Stimulated activated CD4-positive, alpha-beta T cell treated with anti-CD3 and anti-CD28 coated beads, Interleukin-12 subunit alpha, Interleukin-12 subunit beta, amount 100 ng/mL, for 48 hours (primary cell): ENCODE results near the gene CEPT1.

Experiments used
- DNase-seq, 3 donors: peaks; one replicate each; pipeline ENCODE4 v3.0.0-alpha.2; 2020; ENCODE audit warnings: low read depth in 2 of 3, low spot score in 1 of 3

Gene CEPT1

DNA sequence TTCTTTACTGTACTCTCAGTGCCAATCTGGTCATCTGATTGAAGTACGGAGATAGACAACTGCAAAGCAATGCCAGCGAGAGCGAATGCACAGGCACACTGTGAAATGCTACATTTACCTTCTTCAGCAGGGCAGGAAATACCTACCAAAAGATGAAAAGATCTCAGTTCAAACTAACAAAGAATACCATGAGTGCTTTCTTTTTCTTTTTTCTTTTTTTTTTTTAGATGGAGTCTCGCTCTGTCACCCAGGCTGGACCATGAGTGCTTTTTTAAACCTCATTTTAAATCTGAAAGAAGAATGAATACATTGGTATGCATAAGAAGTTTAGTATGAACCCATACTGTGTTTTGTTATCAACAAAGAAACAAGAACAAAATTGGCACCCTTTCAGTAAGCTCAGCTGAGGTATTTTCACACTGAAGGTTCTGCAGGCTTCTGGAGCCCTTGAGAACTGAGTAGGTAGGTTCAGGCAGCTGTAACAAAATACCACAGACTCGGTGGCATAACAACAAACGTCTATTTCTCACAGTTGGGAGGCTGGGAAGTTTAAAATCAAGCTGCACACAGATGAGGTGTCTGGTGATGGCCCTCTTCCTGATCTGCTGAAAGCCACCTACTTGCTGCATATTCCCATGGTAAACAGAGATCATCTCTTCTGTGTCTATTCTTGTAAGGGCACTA lies 85.8 kb downstream of the CEPT1 start:
- DNase-seq = no peak

DNA sequence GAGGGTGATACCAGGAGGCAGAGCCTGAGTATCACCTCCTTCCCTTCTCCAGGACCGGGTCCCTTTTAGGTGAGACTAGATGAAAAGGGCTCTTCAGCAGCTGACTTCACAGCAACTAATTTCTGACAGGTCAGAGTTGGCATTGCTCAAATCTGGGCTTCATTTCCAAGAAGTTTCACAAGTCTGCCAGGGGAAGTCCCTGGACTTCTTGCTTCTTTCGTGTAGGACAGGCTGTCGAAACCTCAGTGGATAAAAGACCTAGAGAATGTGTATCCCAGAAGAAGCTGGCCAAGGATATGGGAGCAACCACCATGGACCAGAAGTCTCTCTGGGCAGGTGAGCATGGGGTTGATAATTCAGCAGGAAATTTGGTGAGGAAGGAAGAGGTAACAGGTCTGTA lies 87.4 kb downstream of the CEPT1 start, which contains the start of gene CHI3L2:
Gene CHI3L2 (plus strand): TSS at position 280 of the 400 bp plus-strand sequence. CDS start 17 bp downstream, at position 297.
- no peak for DNase-seq

DNA sequence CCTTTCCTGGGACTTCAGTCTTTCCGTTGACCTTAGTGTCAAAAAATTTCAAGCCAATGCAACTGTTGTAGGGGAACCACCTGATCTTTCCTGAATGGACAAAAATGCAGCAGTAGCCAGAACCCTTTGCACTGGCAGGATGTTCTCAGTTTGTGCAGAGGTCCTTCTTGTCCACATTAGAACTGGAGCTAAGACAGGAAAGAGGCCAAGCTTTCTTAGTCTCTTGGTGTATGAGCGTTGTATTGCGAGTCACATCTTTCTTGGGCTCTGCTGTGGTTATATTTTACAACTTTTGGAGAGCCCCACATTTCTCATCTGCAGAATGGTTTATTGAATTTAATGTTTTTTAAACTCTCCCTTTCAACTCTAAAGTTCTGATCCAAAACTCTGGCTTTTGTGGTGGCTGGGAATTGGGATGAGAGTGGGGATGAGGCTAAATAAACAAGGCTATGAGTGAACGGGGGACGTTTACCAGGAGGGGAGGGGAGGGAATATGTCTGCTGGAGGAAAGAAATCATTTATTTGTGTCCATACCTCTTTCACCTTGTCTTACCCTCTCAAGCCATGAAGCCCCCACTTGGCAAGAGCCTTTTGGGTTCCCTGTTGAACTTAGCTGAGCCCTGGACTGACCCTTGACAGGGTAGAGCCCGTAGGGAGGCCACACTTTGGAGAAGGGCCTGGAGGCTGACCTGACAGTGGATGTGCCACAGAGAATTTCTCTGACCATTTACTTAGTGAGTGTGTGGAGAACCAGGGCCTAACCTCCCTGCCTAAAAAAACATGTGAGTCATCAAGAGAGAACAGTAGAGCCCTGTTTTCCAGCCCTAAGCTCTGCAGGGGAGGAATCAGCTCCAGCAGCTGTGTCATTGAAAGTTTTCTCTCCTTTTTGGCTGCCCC lies 88.1 kb downstream of the CEPT1 start:
- no peak for DNase-seq

DNA sequence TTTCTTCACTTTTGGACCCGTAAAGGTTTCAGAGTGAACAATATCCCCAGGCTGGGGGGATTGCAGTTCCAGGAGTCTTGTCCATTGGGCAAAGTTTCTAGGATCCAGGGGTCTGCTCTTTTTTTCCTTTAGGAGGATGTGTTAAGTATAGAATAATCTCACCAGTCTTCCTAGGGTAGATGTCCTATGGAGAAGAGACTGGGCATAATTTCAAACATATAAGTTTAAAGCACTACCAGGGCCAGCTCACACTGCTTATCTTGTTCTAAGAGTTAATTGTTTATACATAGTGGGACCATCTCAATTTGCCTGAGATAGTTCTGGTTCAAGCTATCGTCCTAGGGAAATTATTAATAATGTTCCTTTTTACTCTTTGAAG lies 88.7 kb downstream of the CEPT1 start:
- DNase-seq = no peak

DNA sequence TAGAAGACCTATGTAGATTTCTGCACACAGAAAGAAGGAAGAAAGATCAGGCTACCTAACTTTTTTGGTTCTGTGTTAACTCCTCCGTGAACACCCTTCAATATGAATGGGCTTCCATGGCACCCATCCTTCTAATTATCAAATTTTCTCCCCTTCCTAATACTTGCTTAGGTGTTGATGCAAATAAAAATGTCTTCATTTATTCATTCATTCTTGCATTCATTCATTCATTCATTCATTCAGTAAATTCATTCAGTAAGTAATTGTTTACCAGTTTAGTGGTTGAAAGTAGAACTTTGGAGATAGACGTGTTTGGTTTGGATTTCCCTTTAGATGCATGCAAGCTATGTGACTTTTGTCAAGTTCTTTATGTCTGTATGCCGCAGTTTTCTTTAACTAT lies 92.1 kb downstream of the CEPT1 start:
- DNase-seq = no peak

DNA sequence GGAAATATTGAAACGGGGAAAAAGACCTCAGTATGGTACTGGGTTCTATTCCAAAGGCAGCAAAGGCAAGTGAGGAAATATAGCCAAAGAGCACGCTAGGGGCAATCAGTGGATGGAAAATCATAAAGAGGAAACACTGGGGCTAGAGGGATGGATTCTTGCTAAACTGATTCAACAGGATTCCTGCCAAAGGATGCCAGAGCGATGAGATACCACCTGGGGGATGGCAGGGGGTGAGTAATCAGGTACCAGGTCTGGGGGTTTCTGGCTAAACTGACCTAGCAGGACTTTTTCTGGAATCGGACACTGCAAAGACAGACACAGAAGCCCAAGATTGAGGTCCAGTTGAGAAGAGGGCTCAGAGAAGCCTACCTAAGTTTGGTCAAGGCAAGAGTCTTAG lies 94.2 kb downstream of the CEPT1 start:
- no peak for DNase-seq
